Endothelial cell of umbilical vein (primary cell): ENCODE results near the gene SKI. TPM values are rescaled to one million over a fixed set of nuclear protein-coding genes. Genes with fewer than 3 reads are reported as not detected.

Experiments used
- BruUV-seq: library from RNA; stranded (reverse); fragments of 400-500 nt; replicated peaks from 2 replicates; lab custom pipeline; 2021; lab: Mats Ljungman, UMichigan
- CTCF ChIA-PET: fragments of 300-600, 350-600 bp; sonication (Branson Sonifier 250); formaldehyde crosslinking; loops from one replicate; lab custom pipeline; 2021; ENCODE audit warnings: antibody characterized with exemption, inconsistent platforms; lab: Charles Lee
- POLR2A ChIA-PET: fragments of 300-600, 350-600 bp; sonication (Branson Sonifier 250); formaldehyde crosslinking; loops from one replicate; lab custom pipeline; 2021; ENCODE audit warnings: antibody characterized with exemption, inconsistent platforms; lab: Charles Lee
- DNase-seq: peaks from one replicate; pipeline ENCODE4 v3.0.0-alpha.2; 2011; ENCODE audit warnings: low read depth, low spot score
- FAIRE-seq: peaks from 2 replicates; lab custom pipeline; 2011; peaks lifted over from hg19 to GRCh38; lab: Jason Lieb, UNC
- H2AFZ ChIP-seq: 2 replicates; pipeline ENCODE4 v1.6.0; 2012; ENCODE audit warnings: low read depth, low read length, control low read depth, inconsistent platforms
- H3K27ac ChIP-seq: 2 replicates; pipeline ENCODE4 v1.5.1; 2011; ENCODE audit warnings: low read depth, mild to moderate bottlenecking, control low read depth, low read length, moderate library complexity; ENCODE audit not compliant: insufficient read depth
- H3K27me3 ChIP-seq, 2 experiments: 2 replicates each; pipeline versions ENCODE4 v1.6.0 to v1.6.1; 2011; ENCODE audit warnings: low read length in 2 of 2, mixed read lengths in 1 of 2; ENCODE audit not compliant: control insufficient read depth in 2 of 2, insufficient read depth in 2 of 2
- H3K36me3 ChIP-seq, 2 experiments: 2 replicates in 1 of 2; 3 replicates in 1 of 2; pipeline ENCODE4 v1.5.1; 2011; ENCODE audit warnings: low read length in 2 of 2, mild to moderate bottlenecking in 1 of 2, moderate library complexity in 1 of 2; ENCODE audit not compliant: control insufficient read depth in 2 of 2, insufficient read depth in 2 of 2; ENCODE audit errors: extremely low read depth in 1 of 2
- H3K4me1 ChIP-seq: 3 replicates; pipeline ENCODE4 v1.5.1; 2011; ENCODE audit warnings: mild to moderate bottlenecking, low read length; ENCODE audit not compliant: control insufficient read depth, insufficient read depth; ENCODE audit errors: extremely low read depth
- H3K4me2 ChIP-seq: 2 replicates; pipeline ENCODE4 v1.6.1; 2011; ENCODE audit warnings: low read length, control low read depth, mixed read lengths; ENCODE audit not compliant: insufficient read depth
- H3K4me3 ChIP-seq, 3 experiments: fragments of 200-600 bp in 1 of 3; sonication (generic), shearing (Covaris generic) in 1 of 3; replicated peaks in 1 of 3; 2 replicates each; pipeline ENCODE4 v1.5.1; 2011 to 2016; ENCODE audit warnings: control low read depth in 3 of 3, low read length in 3 of 3, mild to moderate bottlenecking in 2 of 3, inconsistent platforms in 1 of 3, low read depth in 1 of 3, moderate library complexity in 1 of 3; ENCODE audit not compliant: insufficient read depth in 1 of 3
- H3K79me2 ChIP-seq: 2 replicates; pipeline ENCODE4 v1.6.0; 2012; ENCODE audit warnings: low read length, inconsistent platforms; ENCODE audit not compliant: control insufficient read depth, insufficient read depth
- H3K9ac ChIP-seq: replicated peaks from 2 replicates; pipeline ENCODE3; 2011; ENCODE audit warnings: low read length, control low read depth; ENCODE audit not compliant: insufficient read depth; ENCODE audit errors: extremely low read depth
- H3K9me1 ChIP-seq: replicated peaks from 3 replicates; pipeline ENCODE4 v1.6.0; 2011; ENCODE audit warnings: mild to moderate bottlenecking, low read length; ENCODE audit not compliant: control insufficient read depth, insufficient read depth; ENCODE audit errors: extremely low read depth
- H3K9me3 ChIP-seq: replicated peaks from 2 replicates; pipeline ENCODE4 v1.5.1; 2012; ENCODE audit warnings: low read length, inconsistent platforms; ENCODE audit not compliant: control insufficient read depth, insufficient read depth
- H4K20me1 ChIP-seq: replicated peaks from 2 replicates; pipeline ENCODE3; 2011; ENCODE audit warnings: mild to moderate bottlenecking, low read length; ENCODE audit not compliant: control insufficient read depth, insufficient read depth; ENCODE audit errors: extremely low read depth
- CTCF ChIP-seq, 2 donors: IDR thresholded peaks; 1 replicate in 1 of 2; 2 replicates in 1 of 2; pipeline ENCODE4 v1.5.1; 2011; ENCODE audit warnings: low read length in 2 of 2, mild to moderate bottlenecking in 2 of 2, moderate library complexity in 2 of 2, control low read depth in 1 of 2, inconsistent platforms in 1 of 2, low read depth in 1 of 2; ENCODE audit not compliant: insufficient read depth in 1 of 2; ENCODE audit errors: extremely low read depth in 1 of 2
- EZH2 ChIP-seq: IDR thresholded peaks from 2 replicates; pipeline ENCODE4 v1.6.1; 2012; ENCODE audit warnings: borderline replicate concordance, low read depth, mild to moderate bottlenecking, moderate library complexity, low read length, inconsistent platforms; ENCODE audit not compliant: severe bottlenecking
- FOS ChIP-seq: IDR thresholded peaks from 2 replicates; pipeline ENCODE4 v1.6.1; 2011; ENCODE audit warnings: mild to moderate bottlenecking, low read length, moderate library complexity, borderline replicate concordance; ENCODE audit not compliant: insufficient read depth
- GATA2 ChIP-seq: IDR thresholded peaks from 2 replicates; pipeline ENCODE4 v1.7.0; 2011; ENCODE audit warnings: low read depth, mild to moderate bottlenecking, moderate library complexity, mixed read lengths, low read length; ENCODE audit not compliant: insufficient read length, insufficient read depth
- JUN ChIP-seq: IDR thresholded peaks from 2 replicates; pipeline ENCODE4 v1.6.1; 2011; ENCODE audit warnings: borderline replicate concordance, low read depth; ENCODE audit not compliant: insufficient read length, insufficient read depth
- MYC ChIP-seq: IDR thresholded peaks from one replicate; pipeline ENCODE4 v1.6.1; 2011; ENCODE audit warnings: mild to moderate bottlenecking, low read depth, low read length
- POLR2A ChIP-seq: IDR thresholded peaks from 2 replicates; pipeline ENCODE4 v1.6.1; 2012; ENCODE audit warnings: low read depth, mild to moderate bottlenecking, control low read depth, low read length
- POLR2AphosphoS5 ChIP-seq: IDR thresholded peaks from 2 replicates; pipeline ENCODE4 v1.6.1; 2012; ENCODE audit warnings: low read depth, mild to moderate bottlenecking, control low read depth, low read length, moderate library complexity; ENCODE audit not compliant: insufficient read depth
- dilution Hi-C: fragments of 300-500 bp; cut with MboI; formaldehyde crosslinking; loops from one replicate; pipeline ENCODE4 v1.15.0; 2019; ENCODE audit warnings: low sequenced_read_pairs; ENCODE audit not compliant: extremely low pct_ligation_motif_present
- intact Hi-C: fragments of 100-400 bp; cut with micrococcal nuclease; formaldehyde crosslinking; loops from one replicate; pipeline ENCODE4 v1.10.0; 2022
- polyA plus RNA-seq, 4 experiments: library from polyadenylated mRNA; depleted of rRNA in 3 of 4; stranded (reverse) in 3 of 4; unstranded in 1 of 4; fragments of >200 nt; gene quantifications; 2 replicates each; pipeline versions ENCODE4 v1.2.1 to v1.2.3, GENCODE V29; 2011 to 2012; ENCODE audit warnings: missing spikeins in 1 of 4
- total RNA-seq: library from RNA; stranded (reverse); gene quantifications from 2 replicates; pipeline ENCODE4 v1.2.3, GENCODE V29; 2021

The SKI gene
- total and polyA plus RNA-seq, 2 donors (not counting 3 experiments of a cell fraction or from before 2014, with no cell fraction given), result 11.6 to 80.3 TPM

GRCh38 chr1:2296614-2297013, 68.5 kb downstream of the SKI start:
- no peaks in the 10 kb centered on the region for H3K9me3 ChIP-seq
- no peak for DNase-seq
- no peaks in the 10 kb centered on the region for H4K20me1 ChIP-seq
- H3K79me2 ChIP-seq, result peaks cover 97% of the 10 kb centered on the region
- no peaks in the 10 kb centered on the region for H3K9me1 ChIP-seq
- TF ChIP-seq MYC, result no peak
- no peak for TF ChIP-seq POLR2A
- TF ChIP-seq EZH2, result no peak
- TF ChIP-seq CTCF (IDR thresholded peaks at IDR 0.05; ENCODE audit: extremely low read depth in 1 of 2, insufficient read depth in 1 of 2, low read depth in 1 of 2, low read length in 2 of 2), result no peak
- no peak for TF ChIP-seq POLR2AphosphoS5
- TF ChIP-seq GATA2, result no peak
- no peak for TF ChIP-seq JUN
- TF ChIP-seq FOS, result no peak
- H3K27ac ChIP-seq, result no peak overlapping the region
- H2AFZ ChIP-seq, result no peak overlapping the region
- dilution Hi-C loops, result no loop called here
- peaks cover 38% of the 10 kb centered on the region for H3K4me1 ChIP-seq
- no peaks in the 10 kb centered on the region for H3K36me3 ChIP-seq
- H3K27me3 ChIP-seq, result no peaks in the 10 kb centered on the region
- H3K9ac ChIP-seq, result no peak overlapping the region
- ChIA-PET CTCF (no interaction called here), POLR2A (no interaction called here)
- no TSS peak for BruUV-seq
- no peak overlapping the region for H3K4me3 ChIP-seq
- no peak overlapping the region for H3K4me2 ChIP-seq
- FAIRE-seq, result no peak
- intact Hi-C loops, result no loop called here
